Fibroblast of mammary gland (primary cell): ENCODE measurements around the gene DVL1.
"Not testable (repeated sequence)": the region's sequence is repeated elsewhere in the genome, so short reads cannot be mapped to it uniquely, and the experiment has no call there.

ENCODE experiments used
- DNase-seq: peaks from one replicate; pipeline ENCODE4 v3.0.0-alpha.2; 2010; ENCODE audit warnings: low read depth
- H3K4me3 ChIP-seq: 2 replicates; pipeline ENCODE4 v1.5.1; 2011; ENCODE audit warnings: low read depth, mild to moderate bottlenecking, low read length, moderate library complexity; ENCODE audit not compliant: control insufficient read depth
- TF ChIP-seq, protein P1 (sequence below): conservative IDR thresholded peaks from 2 replicates; pipeline ENCODE4 v1.5.1; 2011; ENCODE audit warnings: low read depth, low read length, inconsistent platforms; ENCODE audit not compliant: control insufficient read depth, insufficient read depth

The DVL1 gene

DNA sequence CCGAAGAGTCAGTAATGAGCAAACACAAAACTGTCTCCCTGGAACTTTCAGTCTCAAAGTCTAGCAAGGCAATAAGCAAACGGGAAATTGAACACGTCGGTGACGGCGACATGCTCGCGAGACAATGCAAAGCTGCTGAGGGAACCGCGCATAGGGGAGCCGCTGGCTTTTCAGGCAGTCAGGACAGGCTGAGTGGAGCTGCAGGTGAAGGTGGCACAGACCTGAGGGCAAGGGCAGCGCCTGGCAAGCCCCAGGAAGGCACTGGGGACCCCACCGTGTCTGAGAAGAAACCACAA, 29.6 kb downstream of the DVL1 start:
- H3K4me3 ChIP-seq, result no peak overlapping the region
- TF ChIP-seq, protein P1, sequence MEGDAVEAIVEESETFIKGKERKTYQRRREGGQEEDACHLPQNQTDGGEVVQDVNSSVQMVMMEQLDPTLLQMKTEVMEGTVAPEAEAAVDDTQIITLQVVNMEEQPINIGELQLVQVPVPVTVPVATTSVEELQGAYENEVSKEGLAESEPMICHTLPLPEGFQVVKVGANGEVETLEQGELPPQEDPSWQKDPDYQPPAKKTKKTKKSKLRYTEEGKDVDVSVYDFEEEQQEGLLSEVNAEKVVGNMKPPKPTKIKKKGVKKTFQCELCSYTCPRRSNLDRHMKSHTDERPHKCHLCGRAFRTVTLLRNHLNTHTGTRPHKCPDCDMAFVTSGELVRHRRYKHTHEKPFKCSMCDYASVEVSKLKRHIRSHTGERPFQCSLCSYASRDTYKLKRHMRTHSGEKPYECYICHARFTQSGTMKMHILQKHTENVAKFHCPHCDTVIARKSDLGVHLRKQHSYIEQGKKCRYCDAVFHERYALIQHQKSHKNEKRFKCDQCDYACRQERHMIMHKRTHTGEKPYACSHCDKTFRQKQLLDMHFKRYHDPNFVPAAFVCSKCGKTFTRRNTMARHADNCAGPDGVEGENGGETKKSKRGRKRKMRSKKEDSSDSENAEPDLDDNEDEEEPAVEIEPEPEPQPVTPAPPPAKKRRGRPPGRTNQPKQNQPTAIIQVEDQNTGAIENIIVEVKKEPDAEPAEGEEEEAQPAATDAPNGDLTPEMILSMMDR, result no peak
- DNase-seq, result no peak

- no peak for DNase-seq
- TF ChIP-seq, protein P1, result no peak
- H3K4me3 ChIP-seq, result no peak overlapping the region
Measured at GRCh38 chr1:1318777-1319645, 30.2 kb downstream of the DVL1 start.

DNA sequence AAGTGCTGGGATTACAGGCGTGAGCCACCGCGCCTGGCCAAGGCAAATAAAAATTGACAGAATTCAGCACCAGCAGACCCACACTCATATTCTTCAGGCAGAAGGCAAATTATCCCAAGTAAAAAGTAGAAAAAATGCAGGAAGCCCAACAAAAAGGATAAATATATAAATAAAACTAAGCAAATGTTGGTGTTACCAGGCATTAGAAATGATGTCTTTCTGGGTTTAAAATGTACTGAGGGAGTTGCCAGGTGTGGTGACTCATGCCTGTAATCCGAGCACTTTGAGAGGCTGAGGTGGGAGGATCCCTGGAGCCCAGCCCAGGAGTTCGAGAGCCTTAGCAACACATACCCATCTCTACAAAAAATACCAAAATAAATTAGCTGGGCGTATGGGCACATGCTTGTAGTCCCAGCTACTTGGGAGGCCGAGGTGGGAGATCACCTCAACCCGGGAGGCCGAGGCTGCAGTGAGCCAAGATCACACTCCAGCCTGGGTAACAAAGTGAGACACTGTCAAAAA, 31.0 kb downstream of the DVL1 start:
- no peak overlapping the region for H3K4me3 ChIP-seq
- peak; percentile 97 for DNase-seq
- TF ChIP-seq, protein P1, result no peak

GRCh38 chr1:1317420-1317819, 31.8 kb downstream of the DVL1 start:
- TF ChIP-seq, protein P1, result no peak
- no peak overlapping the region for H3K4me3 ChIP-seq
- DNase-seq, result no peak

DNA sequence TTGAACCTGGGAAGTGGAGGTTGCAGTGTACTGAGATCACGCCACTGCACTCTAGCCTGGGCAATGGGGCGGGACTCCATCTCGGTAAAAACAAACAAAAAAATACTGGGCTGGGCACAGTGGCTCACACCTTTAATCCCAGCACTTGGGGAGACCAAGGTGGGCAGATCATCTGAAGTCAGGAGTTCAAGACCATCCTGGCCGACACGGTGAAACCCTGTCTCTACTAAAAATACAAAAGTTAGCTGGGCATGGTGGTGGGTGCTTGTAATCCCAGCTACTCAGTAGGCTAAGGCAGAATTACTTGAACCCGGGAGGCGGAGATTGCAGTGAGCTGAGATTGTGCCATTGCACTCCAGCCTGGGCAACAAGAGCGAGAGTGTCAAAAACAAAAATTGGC, 33.0 kb downstream of the DVL1 start:
- H3K4me3 ChIP-seq, DNase-seq: not testable (repeated sequence)

DNA sequence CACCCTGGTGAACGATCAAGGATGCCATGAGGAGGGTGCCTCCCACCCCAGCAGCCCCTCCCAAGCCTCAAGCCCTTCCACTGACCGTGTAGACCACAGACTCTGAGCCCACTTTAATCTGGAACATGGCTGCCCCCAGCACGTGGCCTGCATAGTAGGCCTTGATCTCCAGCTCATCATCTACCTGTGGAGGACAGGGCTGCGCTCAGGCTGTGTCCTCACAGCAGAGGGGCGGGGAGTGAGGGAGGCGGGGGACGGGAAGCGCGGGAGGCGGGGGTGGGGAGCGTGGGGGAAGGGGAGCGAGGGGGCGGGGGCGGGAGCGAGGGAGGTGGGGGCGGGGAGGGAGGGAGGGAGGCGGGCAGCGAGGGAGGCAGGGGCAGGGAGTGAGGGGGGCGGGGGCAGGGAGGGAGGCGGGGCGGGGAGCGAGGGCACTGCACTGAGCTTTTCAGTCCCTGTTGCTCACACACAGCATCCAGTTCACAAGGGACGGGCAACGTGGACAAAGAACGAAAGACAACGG, 33.7 kb downstream of the DVL1 start:
- TF ChIP-seq, protein P1, result no peak
- H3K4me3 ChIP-seq, result no peak overlapping the region
- DNase-seq, result no peak

DNA sequence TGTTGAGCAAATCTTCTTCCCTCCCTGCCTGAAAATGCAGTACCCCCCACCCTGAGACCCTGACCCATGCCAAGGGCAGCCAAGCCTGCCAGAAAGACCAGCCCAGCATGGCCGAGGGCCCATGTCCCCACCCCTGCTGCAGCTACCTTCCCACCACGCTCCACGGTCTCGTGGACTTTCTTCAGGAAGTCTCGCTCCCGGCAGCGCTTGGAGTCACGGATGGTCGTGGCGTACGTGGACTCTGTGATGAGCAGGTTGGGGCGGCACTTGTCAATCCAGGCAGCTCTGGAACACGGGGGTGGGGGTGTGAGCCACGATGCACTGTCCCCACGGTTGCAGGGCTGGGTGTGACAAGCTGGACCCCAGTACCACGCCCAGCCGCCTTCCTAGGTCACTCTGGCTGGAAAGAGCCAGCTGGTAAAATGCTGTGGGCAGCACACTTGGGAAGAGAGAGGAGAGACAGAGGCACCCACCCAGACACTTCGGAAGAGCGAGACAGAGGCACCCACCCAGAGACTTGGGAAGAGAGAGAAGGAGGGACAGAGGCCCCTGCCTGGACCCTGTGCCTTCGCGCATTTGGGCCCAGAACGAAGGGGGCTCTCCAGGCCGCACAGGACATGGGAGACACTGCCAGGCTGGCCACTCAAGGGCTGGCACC, 34.4 kb downstream of the DVL1 start:
- TF ChIP-seq, protein P1, result no peak

More for the DNA sequence above, 34.4 kb downstream of the DVL1 start:
- DNase-seq, result no peak
- H3K4me3 ChIP-seq, result no peak overlapping the region
